ENCODE measurements around the gene CD34.

The CD34 gene

DNA sequence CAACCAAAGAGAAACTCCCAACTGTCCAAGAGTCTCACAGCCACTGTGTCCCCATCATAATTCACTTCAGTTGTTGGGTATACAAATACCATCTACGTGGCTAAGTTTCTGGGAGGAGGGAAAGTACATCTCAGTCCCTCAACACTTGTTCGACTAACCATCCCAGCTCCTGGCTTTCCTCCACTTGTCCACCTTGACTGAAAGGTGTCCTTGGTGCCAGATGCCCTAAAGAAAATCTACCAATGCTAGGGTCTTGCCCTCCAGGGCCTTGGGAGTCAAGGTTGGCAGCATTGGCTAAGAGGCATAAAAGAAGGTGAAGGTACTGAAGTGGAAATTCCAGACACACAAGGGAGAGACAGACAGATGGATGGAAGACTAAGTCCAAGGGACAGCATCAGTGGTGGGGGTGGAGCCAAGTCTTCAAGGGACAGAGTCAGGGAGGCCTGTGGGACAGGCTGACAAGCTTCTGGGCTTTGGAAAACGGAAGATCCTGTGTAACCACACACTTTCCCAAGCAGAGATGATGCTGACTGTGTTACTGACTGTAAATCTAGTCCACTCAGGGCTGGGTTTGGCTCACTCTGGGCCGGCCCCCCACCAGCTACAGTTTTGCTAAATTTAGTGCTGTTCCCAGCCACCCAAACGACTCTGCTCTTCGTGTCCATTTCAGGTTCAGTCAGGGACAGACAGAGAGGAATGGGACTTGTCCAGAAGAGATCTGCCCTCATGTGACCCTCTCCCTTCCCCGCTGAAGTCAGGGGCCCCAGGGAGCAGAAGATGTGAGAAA lies 60.1 kb downstream of the CD34 start (continued):
- TF ChIP-seq YY2 (tag by site-specific recombination; IDR thresholded peaks at IDR 0.05) (no peak), ZNF768 (tag by site-specific recombination; IDR thresholded peaks at IDR 0.05) (no peak), ZNF169 (tag by site-specific recombination; IDR thresholded peaks at IDR 0.05) (no peak)
- TF ChIP-seq, protein P1, sequence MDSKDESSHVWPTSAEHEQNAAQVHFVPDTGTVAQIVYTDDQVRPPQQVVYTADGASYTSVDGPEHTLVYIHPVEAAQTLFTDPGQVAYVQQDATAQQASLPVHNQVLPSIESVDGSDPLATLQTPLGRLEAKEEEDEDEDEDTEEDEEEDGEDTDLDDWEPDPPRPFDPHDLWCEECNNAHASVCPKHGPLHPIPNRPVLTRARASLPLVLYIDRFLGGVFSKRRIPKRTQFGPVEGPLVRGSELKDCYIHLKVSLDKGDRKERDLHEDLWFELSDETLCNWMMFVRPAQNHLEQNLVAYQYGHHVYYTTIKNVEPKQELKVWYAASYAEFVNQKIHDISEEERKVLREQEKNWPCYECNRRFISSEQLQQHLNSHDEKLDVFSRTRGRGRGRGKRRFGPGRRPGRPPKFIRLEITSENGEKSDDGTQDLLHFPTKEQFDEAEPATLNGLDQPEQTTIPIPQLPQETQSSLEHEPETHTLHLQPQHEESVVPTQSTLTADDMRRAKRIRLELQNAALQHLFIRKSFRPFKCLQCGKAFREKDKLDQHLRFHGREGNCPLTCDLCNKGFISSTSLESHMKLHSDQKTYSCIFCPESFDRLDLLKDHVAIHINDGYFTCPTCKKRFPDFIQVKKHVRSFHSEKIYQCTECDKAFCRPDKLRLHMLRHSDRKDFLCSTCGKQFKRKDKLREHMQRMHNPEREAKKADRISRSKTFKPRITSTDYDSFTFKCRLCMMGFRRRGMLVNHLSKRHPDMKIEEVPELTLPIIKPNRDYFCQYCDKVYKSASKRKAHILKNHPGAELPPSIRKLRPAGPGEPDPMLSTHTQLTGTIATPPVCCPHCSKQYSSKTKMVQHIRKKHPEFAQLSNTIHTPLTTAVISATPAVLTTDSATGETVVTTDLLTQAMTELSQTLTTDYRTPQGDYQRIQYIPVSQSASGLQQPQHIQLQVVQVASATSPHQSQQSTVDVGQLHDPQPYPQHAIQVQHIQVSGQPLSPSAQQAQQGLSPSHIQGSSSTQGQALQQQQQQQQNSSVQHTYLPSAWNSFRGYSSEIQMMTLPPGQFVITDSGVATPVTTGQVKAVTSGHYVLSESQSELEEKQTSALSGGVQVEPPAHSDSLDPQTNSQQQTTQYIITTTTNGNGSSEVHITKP (tag by site-specific recombination; IDR thresholded peaks at IDR 0.05), result no peak

DNA sequence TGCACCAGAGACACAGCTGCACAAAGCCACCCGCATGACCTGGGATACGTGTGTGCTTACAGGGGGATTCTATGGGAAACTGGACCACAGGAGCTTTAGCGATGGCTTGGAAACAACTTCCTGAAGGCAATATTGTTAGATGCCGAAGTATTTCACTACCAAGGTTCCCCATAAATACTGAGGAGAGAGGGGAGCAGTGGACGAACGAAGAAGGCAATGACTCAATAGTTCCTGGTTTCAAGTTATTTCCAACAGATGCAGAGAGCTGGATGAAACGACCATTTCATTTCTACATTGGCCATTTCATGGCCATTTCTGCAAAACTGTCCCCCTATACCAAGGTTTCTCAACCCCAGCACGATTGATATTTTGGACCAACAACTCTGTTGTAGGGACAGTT lies 61.3 kb downstream of the CD34 start:
- ChIA-PET CTCF (interaction anchor here (0.7 to 1.7 kb wide), 4 partner anchors 10 to 1387 kb away, joined by 3 to 7 read pairs (median 4); no protein-coding TSS in a partner anchor), POLR2A (no interaction called here)

More for the DNA sequence above, 61.3 kb downstream of the CD34 start:
- no peak for TF ChIP-seq ZNF202 (tag by site-specific recombination; IDR thresholded peaks at IDR 0.05; ENCODE audit: borderline replicate concordance)
- TF ChIP-seq, protein P2, sequence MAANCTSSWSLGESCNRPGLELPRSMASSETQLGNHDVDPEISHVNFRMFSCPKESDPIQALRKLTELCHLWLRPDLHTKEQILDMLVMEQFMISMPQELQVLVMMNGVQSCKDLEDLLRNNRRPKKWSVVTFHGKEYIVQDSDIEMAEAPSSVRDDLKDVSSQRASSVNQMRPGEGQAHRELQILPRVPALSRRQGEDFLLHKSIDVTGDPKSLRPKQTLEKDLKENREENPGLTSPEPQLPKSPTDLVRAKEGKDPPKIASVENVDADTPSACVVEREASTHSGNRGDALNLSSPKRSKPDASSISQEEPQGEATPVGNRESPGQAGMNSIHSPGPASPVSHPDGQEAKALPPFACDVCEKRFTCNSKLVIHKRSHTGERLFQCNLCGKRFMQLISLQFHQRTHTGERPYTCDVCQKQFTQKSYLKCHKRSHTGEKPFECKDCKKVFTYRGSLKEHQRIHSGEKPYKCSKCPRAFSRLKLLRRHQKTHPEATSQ (tag by site-specific recombination; IDR thresholded peaks at IDR 0.05), result no peak
- no peak for TF ChIP-seq ZNF776 (tag by site-specific recombination; IDR thresholded peaks at IDR 0.05; ENCODE audit: borderline replicate concordance)
- TF ChIP-seq ZNF791 (tag by site-specific recombination; IDR thresholded peaks at IDR 0.05), result no peak
- no peak for TF ChIP-seq ZNF48 (tag by site-specific recombination; IDR thresholded peaks at IDR 0.05)
- no peak for TF ChIP-seq ZNF335 (tag by site-specific recombination; conservative IDR thresholded peaks at IDR 0.05)
- no peak for TF ChIP-seq KLF7 (tag by site-specific recombination; IDR thresholded peaks at IDR 0.05; ENCODE audit: borderline replicate concordance)
- TF ChIP-seq ZNF214 (tag by site-specific recombination; IDR thresholded peaks at IDR 0.05; ENCODE audit: borderline replicate concordance), result no peak
- TF ChIP-seq ZNF292 (tag by site-specific recombination; IDR thresholded peaks at IDR 0.05; ENCODE audit: borderline replicate concordance, low read depth), result no peak
- no peak for TF ChIP-seq SP2 (tag by site-specific recombination; IDR thresholded peaks at IDR 0.05)
- TF ChIP-seq ZNF391 (tag by site-specific recombination; IDR thresholded peaks at IDR 0.05; ENCODE audit: borderline replicate concordance, low read depth), result no peak
- no peak for TF ChIP-seq ZNF354C (tag by site-specific recombination; IDR thresholded peaks at IDR 0.05; ENCODE audit: borderline replicate concordance, low read depth)
- TF ChIP-seq, protein P3, sequence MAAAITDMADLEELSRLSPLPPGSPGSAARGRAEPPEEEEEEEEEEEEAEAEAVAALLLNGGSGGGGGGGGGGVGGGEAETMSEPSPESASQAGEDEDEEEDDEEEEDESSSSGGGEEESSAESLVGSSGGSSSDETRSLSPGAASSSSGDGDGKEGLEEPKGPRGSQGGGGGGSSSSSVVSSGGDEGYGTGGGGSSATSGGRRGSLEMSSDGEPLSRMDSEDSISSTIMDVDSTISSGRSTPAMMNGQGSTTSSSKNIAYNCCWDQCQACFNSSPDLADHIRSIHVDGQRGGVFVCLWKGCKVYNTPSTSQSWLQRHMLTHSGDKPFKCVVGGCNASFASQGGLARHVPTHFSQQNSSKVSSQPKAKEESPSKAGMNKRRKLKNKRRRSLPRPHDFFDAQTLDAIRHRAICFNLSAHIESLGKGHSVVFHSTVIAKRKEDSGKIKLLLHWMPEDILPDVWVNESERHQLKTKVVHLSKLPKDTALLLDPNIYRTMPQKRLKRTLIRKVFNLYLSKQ (tag by site-specific recombination; IDR thresholded peaks at IDR 0.05; ENCODE audit: borderline replicate concordance), result no peak
- TF ChIP-seq TCF7L2 (IDR thresholded peaks at IDR 0.05; ENCODE audit: borderline replicate concordance, low read depth, low read length), result no peak
- no peak for TF ChIP-seq ZNF555 (tag by site-specific recombination; conservative IDR thresholded peaks at IDR 0.05)
- TF ChIP-seq, protein P4, sequence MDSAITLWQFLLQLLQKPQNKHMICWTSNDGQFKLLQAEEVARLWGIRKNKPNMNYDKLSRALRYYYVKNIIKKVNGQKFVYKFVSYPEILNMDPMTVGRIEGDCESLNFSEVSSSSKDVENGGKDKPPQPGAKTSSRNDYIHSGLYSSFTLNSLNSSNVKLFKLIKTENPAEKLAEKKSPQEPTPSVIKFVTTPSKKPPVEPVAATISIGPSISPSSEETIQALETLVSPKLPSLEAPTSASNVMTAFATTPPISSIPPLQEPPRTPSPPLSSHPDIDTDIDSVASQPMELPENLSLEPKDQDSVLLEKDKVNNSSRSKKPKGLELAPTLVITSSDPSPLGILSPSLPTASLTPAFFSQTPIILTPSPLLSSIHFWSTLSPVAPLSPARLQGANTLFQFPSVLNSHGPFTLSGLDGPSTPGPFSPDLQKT (IDR thresholded peaks at IDR 0.05; ENCODE audit: borderline replicate concordance, low read depth, low read length), result no peak
- TF ChIP-seq ZNF132 (tag by site-specific recombination; IDR thresholded peaks at IDR 0.05; ENCODE audit: borderline replicate concordance), result no peak
- TF ChIP-seq, protein P5, sequence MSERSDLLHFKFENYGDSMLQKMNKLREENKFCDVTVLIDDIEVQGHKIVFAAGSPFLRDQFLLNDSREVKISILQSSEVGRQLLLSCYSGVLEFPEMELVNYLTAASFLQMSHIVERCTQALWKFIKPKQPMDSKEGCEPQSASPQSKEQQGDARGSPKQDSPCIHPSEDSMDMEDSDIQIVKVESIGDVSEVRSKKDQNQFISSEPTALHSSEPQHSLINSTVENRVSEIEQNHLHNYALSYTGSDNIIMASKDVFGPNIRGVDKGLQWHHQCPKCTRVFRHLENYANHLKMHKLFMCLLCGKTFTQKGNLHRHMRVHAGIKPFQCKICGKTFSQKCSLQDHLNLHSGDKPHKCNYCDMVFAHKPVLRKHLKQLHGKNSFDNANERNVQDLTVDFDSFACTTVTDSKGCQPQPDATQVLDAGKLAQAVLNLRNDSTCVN (tag by site-specific recombination; optimal IDR thresholded peaks at IDR 0.05), result no peak
- Histone ChIP-seq H3K36me3 (ENCODE audit: control insufficient read depth in 2 of 2, insufficient read depth in 1 of 2, low read length in 2 of 2) (peaks cover 0 to 23% of the 10 kb centered on the region in 2 experiments; a peak in 2 of 3 replicates), H3K9me3 (ENCODE audit: control insufficient read depth, insufficient read depth, low read depth, low read length) (no peaks in the 10 kb centered on the region), H3K4me1 (ENCODE audit: control insufficient read depth, insufficient read depth, low read length) (no peaks in the 10 kb centered on the region), H3K27ac (ENCODE audit: extremely low read depth, low read depth, low read length) (no peak overlapping the region), H3K4me3 (ENCODE audit: low read depth, low read length) (no peak overlapping the region)

Measured in HEK293 (cell line).